ENCODE measurements around the gene FCHO1. TPM values are rescaled to one million over a fixed set of nuclear protein-coding genes. Genes with fewer than 3 reads are reported as not detected.

The FCHO1 gene
- total and polyA plus RNA-seq, 4 experiments from 2014 or later, result 6.5 to 113 (median 64.7) TPM

DNA sequence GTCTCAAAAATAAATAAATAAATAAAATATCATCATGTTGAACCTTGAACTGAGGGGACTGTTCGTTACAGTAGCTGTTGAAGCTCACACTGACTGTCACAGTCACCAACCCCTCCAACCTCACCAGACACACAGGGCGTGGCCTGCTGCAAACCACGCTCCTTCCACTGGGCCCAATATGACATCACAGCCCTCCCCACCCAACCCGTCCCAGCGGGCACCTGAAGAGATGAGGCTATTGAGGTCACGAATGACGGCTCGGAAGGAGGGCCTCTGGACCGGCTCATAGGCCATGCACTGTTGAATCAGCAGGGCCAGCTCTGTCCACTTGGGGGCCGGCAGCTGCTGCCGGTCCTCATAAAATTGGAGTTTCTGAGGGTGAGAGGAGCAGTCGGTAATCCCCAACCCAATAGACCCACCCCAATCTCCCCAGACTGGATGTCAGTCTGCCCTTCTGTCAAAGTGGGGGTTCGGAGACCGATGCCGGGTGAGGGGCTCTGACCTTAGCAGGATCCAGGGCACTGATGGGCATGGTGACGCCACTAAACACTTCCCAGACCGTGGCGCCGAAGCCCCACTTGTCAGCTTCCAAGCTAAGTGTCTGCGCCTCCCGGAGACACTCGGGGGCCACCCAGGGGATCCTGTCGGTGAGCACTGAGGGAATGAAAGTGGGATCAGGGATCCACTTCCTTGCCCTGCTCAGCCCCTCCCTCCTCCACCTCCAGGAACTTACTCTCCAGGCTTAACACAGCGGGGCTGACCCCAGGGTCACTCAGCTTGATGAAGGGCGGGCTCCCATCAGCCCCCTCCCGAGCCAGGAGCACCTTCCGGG, 83.3 kb downstream of the FCHO1 start:
- peaks cover 6 to 19% (median 15%) of the 10 kb centered on the region in 4 donors for H3K4me1 Mint-ChIP-seq
- ChIA-PET POLR2A (ENCODE audit: partially characterized antibody) (interaction anchor here (1.3 to 2.0 kb wide), 2 partner anchors 10 to 16 kb away, joined by 4 to 5 read pairs; no protein-coding TSS in a partner anchor), CTCF (ENCODE audit: partially characterized antibody) (interaction anchor here (1.1 to 2.4 kb wide), 2 partner anchors 20 to 43 kb away, joined by 3 to 8 read pairs; no protein-coding TSS in a partner anchor)
- peaks cover 78% of the 10 kb centered on the region for H3K36me3 ChIP-seq (ENCODE audit: insufficient read depth, low read length)
- H3K27ac Mint-ChIP-seq, result peak overlapping the region in 3 of 7 donors; percentile 39 to 88 (median 46)
- no peak overlapping the region for H3K4me3 ChIP-seq (ENCODE audit: low read length in 2 of 2)
- H3K36me3 Mint-ChIP-seq, result peaks cover 57 to 74% of the 10 kb centered on the region in 2 donors
- no peaks in the 10 kb centered on the region for H3K9me3 ChIP-seq (ENCODE audit: control insufficient read depth in 1 of 2, low read length in 2 of 2)
- H3K27ac ChIP-seq (ENCODE audit: low read depth, low read length), result no peak overlapping the region
- peak in 1 of 5 donors; percentile 42 for DNase-seq
- no peaks in the 10 kb centered on the region for H3K27me3 ChIP-seq (ENCODE audit: insufficient read depth, low read length)
- peaks cover 0 to 3% (median 0%) of the 10 kb centered on the region in 8 donors for H3K9me3 Mint-ChIP-seq
- H3K4me1 ChIP-seq (ENCODE audit: insufficient read depth, low read length), result no peaks in the 10 kb centered on the region
- intact Hi-C loops (cut with micrococcal nuclease), result no loop called here
- H3K4me3 Mint-ChIP-seq, result no peak overlapping the region
- H3K27me3 Mint-ChIP-seq, result no peaks in the 10 kb centered on the region

DNA sequence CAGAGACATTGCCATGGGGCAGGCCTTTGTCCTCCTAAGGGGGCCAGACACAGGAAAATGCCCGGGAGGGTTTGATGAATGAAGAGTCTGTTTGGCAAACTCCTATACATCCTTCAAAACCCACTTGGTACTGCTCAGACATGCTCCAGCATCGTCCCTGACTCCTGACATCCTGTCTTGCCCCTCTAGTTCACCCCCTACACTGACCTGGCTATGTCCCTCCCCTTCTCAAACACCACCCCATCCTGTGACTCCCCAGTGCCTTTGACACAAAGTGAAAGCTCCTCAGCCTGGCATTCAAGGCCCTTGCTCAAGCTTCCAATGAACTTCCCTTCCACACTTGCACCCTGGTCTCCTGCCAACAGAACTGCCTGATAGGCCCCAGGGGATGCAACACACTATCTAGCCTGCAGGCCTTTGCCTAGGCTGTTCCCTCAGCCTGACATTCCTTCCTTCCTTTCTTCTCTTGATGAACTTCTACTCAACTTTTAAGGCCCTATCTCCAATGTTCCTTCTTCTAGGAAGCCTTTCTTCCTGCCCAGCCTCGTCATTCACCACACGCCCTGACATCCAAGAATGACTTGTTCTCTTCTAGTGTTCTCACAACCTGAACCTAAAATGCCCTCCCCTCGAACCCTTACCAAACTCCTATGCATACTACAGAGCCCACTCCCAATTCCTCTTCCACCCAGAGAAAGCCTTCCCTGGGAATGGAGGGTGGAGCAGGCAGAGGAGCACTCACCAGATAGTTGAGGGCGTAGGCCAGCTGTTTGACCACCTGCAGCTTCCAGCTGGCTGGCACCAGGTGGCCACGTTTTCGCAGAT, 84.1 kb downstream of the FCHO1 start:
- Mint-ChIP-seq H3K27ac (peak overlapping the region; percentile 3 to 91 (median 69)), H3K9me3 (peaks cover 0 to under 1% (median 0%) of the 10 kb centered on the region in 8 donors), H3K36me3 (peaks cover 61 to 74% of the 10 kb centered on the region in 2 donors), H3K27me3 (no peaks in the 10 kb centered on the region), H3K4me1 (peaks cover 6 to 19% (median 16%) of the 10 kb centered on the region in 4 donors), H3K4me3 (no peak overlapping the region)
- intact Hi-C loops (cut with micrococcal nuclease), result no loop called here
- Histone ChIP-seq H3K27me3 (ENCODE audit: insufficient read depth, low read length) (no peaks in the 10 kb centered on the region), H3K36me3 (ENCODE audit: insufficient read depth, low read length) (peaks cover 77% of the 10 kb centered on the region), H3K4me1 (ENCODE audit: insufficient read depth, low read length) (no peaks in the 10 kb centered on the region), H3K9me3 (ENCODE audit: control insufficient read depth in 1 of 2, low read length in 2 of 2) (no peaks in the 10 kb centered on the region), H3K27ac (ENCODE audit: low read depth, low read length) (no peak overlapping the region), H3K4me3 (ENCODE audit: low read length in 2 of 2) (no peak overlapping the region)
- DNase-seq, result no peak
- POLR2A ChIA-PET (ENCODE audit: partially characterized antibody), result interaction anchor here (2.0 kb wide), 1 partner anchor 15 kb away, joined by 5 read pairs; no protein-coding TSS in a partner anchor
- CTCF ChIA-PET (ENCODE audit: partially characterized antibody), result interaction anchor here (2.4 kb wide), 1 partner anchor 19 kb away, joined by 8 read pairs; no protein-coding TSS in a partner anchor

DNA sequence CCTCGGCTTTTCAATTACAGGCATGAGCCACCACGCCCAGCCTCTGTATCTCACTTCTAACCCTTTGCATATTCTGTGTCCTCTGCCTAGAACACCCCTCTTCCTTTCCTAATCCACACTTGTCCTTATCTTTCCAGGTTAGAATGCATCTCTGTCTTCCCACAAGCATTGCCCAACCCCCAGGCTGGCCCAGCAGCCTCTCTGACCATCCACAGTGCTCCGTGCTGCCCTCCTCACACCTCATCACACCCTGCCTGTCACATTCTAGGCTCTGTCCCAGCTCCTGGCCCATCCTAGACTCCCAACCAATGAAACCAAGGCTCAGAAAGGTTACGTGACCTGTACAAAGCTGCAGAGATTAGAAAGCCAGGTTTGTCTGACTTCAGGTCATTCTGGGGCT, 85.3 kb downstream of the FCHO1 start:
- peaks cover 80% of the 10 kb centered on the region for H3K36me3 ChIP-seq (ENCODE audit: insufficient read depth, low read length)
- intact Hi-C loops (cut with micrococcal nuclease), result no loop called here
- no peaks in the 10 kb centered on the region for H3K27me3 ChIP-seq (ENCODE audit: insufficient read depth, low read length)
- no peaks in the 10 kb centered on the region for H3K9me3 ChIP-seq (ENCODE audit: control insufficient read depth in 1 of 2, low read length in 2 of 2)
- CTCF ChIA-PET (ENCODE audit: partially characterized antibody), result interaction anchor here (1.0 kb wide), 1 partner anchor 62 kb away, joined by 3 read pairs; no protein-coding TSS in a partner anchor
- DNase-seq, result no peak
- Mint-ChIP-seq H3K9me3 (no peaks in the 10 kb centered on the region), H3K36me3 (peaks cover 66 to 75% of the 10 kb centered on the region in 2 donors), H3K27ac (peak overlapping the region in 6 of 7 donors; percentile 44 to 88 (median 71)), H3K27me3 (no peaks in the 10 kb centered on the region), H3K4me1 (peaks cover 6 to 24% (median 20%) of the 10 kb centered on the region in 4 donors), H3K4me3 (no peak overlapping the region)
- H3K27ac ChIP-seq (ENCODE audit: low read depth, low read length), result no peak overlapping the region
- H3K4me3 ChIP-seq (ENCODE audit: low read length in 2 of 2), result no peak overlapping the region
- POLR2A ChIA-PET (ENCODE audit: partially characterized antibody), result no interaction called here
- H3K4me1 ChIP-seq (ENCODE audit: insufficient read depth, low read length), result no peaks in the 10 kb centered on the region

DNA sequence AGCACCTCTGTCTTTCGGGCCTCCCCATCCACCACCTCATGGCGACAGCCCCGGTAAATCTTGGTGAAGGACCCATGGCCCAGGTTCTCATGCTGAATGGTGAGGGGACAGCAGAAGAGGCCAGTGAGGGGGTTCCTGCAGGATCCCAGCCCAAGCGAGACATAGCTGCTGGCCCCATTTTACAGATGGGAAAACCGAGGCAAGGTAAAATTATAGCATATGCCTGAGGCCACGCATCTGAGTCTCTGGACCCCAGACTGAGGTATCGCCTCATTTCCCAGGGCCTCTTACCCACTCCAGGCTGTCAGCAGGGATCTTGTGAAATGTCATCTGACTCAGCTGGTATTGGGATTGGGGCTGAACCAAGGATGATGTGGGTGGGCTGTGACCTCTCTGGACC, 86.7 kb downstream of the FCHO1 start:
- no peaks in the 10 kb centered on the region for H3K27me3 ChIP-seq (ENCODE audit: insufficient read depth, low read length)
- CTCF ChIA-PET (ENCODE audit: partially characterized antibody), result interaction anchor here (0.8 to 1.2 kb wide), 3 partner anchors 9 to 131 kb away, joined by 3 read pairs; partner anchors contain the start of gene JAK3
- H3K27ac ChIP-seq (ENCODE audit: low read depth, low read length), result no peak overlapping the region
- no peak overlapping the region for H3K4me3 Mint-ChIP-seq
- peaks cover 8% of the 10 kb centered on the region for H3K4me1 ChIP-seq (ENCODE audit: insufficient read depth, low read length)
- H3K4me3 ChIP-seq (ENCODE audit: low read length in 2 of 2), result no peak overlapping the region
- POLR2A ChIA-PET (ENCODE audit: partially characterized antibody), result interaction anchor here (1.2 kb wide), 1 partner anchor 12 kb away, joined by 4 read pairs; no protein-coding TSS in a partner anchor
- H3K9me3 ChIP-seq (ENCODE audit: control insufficient read depth in 1 of 2, low read length in 2 of 2), result no peaks in the 10 kb centered on the region
- peaks cover 53 to 66% of the 10 kb centered on the region in 2 donors for H3K36me3 Mint-ChIP-seq
- H3K27ac Mint-ChIP-seq, result peak overlapping the region in 4 of 7 donors; percentile 5 to 75 (median 58)
- intact Hi-C loops (cut with micrococcal nuclease), result no loop called here
- no peaks in the 10 kb centered on the region for H3K27me3 Mint-ChIP-seq
- no peaks in the 10 kb centered on the region for H3K9me3 Mint-ChIP-seq
- no peak for DNase-seq
- peaks cover 6 to 25% (median 19%) of the 10 kb centered on the region in 4 donors for H3K4me1 Mint-ChIP-seq
- peaks cover 79% of the 10 kb centered on the region for H3K36me3 ChIP-seq (ENCODE audit: insufficient read depth, low read length)

Other genes starting within 250 kb of the FCHO1 start
- gene PGLS, start 239.8 kb upstream of the FCHO1 start, total RNA-seq, result 10 to 100 TPM; 76.3 to 80.0 TPM
- 10 to 100 TPM; 39.7 to 61.1 TPM for gene PGLS, start 239.8 kb upstream of the FCHO1 start, polyA plus RNA-seq
- 10 to 100 TPM; 68.3 to 74.7 TPM for gene COLGALT1, start 195.8 kb upstream of the FCHO1 start, total RNA-seq
- gene COLGALT1, start 195.8 kb upstream of the FCHO1 start, polyA plus RNA-seq, result 10 to 100 TPM; 14.1 to 24.9 TPM
- under 1 TPM; 0.06 to 0.09 TPM for gene UNC13A, start 63.1 kb upstream of the FCHO1 start, total RNA-seq
- gene UNC13A, start 63.1 kb upstream of the FCHO1 start, polyA plus RNA-seq, result not detected
- 10 to 100 TPM; 59.1 to 64.9 TPM for gene MAP1S, start 32.0 kb upstream of the FCHO1 start, total RNA-seq
- gene MAP1S, start 32.0 kb upstream of the FCHO1 start, polyA plus RNA-seq, result 10 to 100 TPM in 1 of 2 donors, 1 to 10 TPM in 1; 8.2 to 48.9 TPM
- not detected for gene B3GNT3, start 43.7 kb downstream of the FCHO1 start, total RNA-seq
- under 1 TPM; 0.34 to 0.72 TPM for gene B3GNT3, start 43.7 kb downstream of the FCHO1 start, polyA plus RNA-seq
- 1 to 10 TPM; 5.0 to 5.3 TPM for gene INSL3, start 70.0 kb downstream of the FCHO1 start, total RNA-seq
- gene INSL3, start 70.0 kb downstream of the FCHO1 start, polyA plus RNA-seq, result 1 to 10 TPM; 1.0 to 3.9 TPM
- 100 to 1,000 TPM; 132 to 135 TPM for gene JAK3, start 96.5 kb downstream of the FCHO1 start, total RNA-seq
- 10 to 100 TPM; 74.6 to 96.2 TPM for gene JAK3, start 96.5 kb downstream of the FCHO1 start, polyA plus RNA-seq
- 1,000 to 10,000 TPM; 3,084 to 3,117 TPM for gene RPL18A, start 108.4 kb downstream of the FCHO1 start, total RNA-seq
- 1,000 to 10,000 TPM; 3,184 to 4,119 TPM for gene RPL18A, start 108.4 kb downstream of the FCHO1 start, polyA plus RNA-seq
- gene SLC5A5, start 120.5 kb downstream of the FCHO1 start, total RNA-seq, result 1 to 10 TPM; 2.6 to 2.9 TPM
- gene SLC5A5, start 120.5 kb downstream of the FCHO1 start, polyA plus RNA-seq, result 1 to 10 TPM in 1 of 2 donors, under 1 TPM in 1; 0.92 to 1.2 TPM
- gene CCDC124, start 181.5 kb downstream of the FCHO1 start, total RNA-seq, result 10 to 100 TPM; 30.0 to 34.2 TPM
- gene CCDC124, start 181.5 kb downstream of the FCHO1 start, polyA plus RNA-seq, result 10 to 100 TPM; 24.5 to 49.9 TPM
- not detected for gene KCNN1, start 215.6 kb downstream of the FCHO1 start, total RNA-seq
- gene KCNN1, start 215.6 kb downstream of the FCHO1 start, polyA plus RNA-seq, result not detected